Measurements from ENCODE around the gene IRF2.

GRCh38 chr4:184392316-184392715 lies 82.0 kb downstream of the IRF2 start:
- TF ChIP-seq EZH2 (IDR thresholded peaks at IDR 0.05; ENCODE audit: insufficient read depth, poor library complexity, severe bottlenecking) (no peak), EZH2phosphoT487 (IDR thresholded peaks at IDR 0.05; ENCODE audit: insufficient read depth, low read depth) (no peak)

All from GM23248 (cell line).